K562 (cell line): Measurements from ENCODE around the gene KSR2. TPM values are rescaled to one million over a fixed set of nuclear protein-coding genes. Genes with fewer than 3 reads are reported as not detected.

ENCODE experiments used
- ATAC-seq: fragments of 200-7000 bp; cut with Tn5 transposase; 3 replicates; pipeline ENCODE4 v1.9.1; 2020; ENCODE audit warnings: moderate library complexity
- BruUV-seq: library from RNA; stranded (reverse); fragments of 400-500 nt; replicated peaks from 2 replicates; lab custom pipeline; 2021; lab: Mats Ljungman, UMichigan
- CTCF ChIA-PET: fragments of 300-600 bp; formaldehyde crosslinking; extraction: SDS; loops from one replicate; lab custom pipeline; 2021; ENCODE audit warnings: low intra/inter-chr PET ratio; lab: Yijun Ruan, JAX
- POLR2A ChIA-PET: fragments of 300-600, 350-650 bp; sonication (Branson Sonifier 250); formaldehyde crosslinking; extraction: SDS; loops from one replicate; lab custom pipeline; 2021; ENCODE audit warnings: antibody characterized with exemption, inconsistent platforms; lab: Yijun Ruan, JAX
- DNase-seq, 4 experiments: peaks; one replicate each; pipeline versions ENCODE4 v3.0.0 to v3.0.0-alpha.2; 2011 to 2018; ENCODE audit warnings: low spot score in 3 of 4, mixed read lengths in 3 of 4; ENCODE audit errors: extremely low read depth in 1 of 4
- FAIRE-seq: peaks from 2 replicates; lab custom pipeline; 2011; peaks lifted over from hg19 to GRCh38; lab: Jason Lieb, UNC
- H2AFZ ChIP-seq: 2 replicates; pipeline ENCODE4 v1.6.0; 2011; ENCODE audit warnings: low read depth, low read length, control low read depth, inconsistent platforms
- H3K27ac ChIP-seq: fragments of 200-600 bp; 3 replicates; pipeline ENCODE4 v1.8.0; 2011; ENCODE audit warnings: low read depth, mild to moderate bottlenecking, control low read depth, inconsistent platforms, low read length, moderate library complexity, mixed read lengths; ENCODE audit errors: extremely low read depth
- H3K27me3 ChIP-seq, 2 experiments: fragments of 300-600 bp in 1 of 2; 2 replicates in 1 of 2; 3 replicates in 1 of 2; pipeline versions ENCODE4 v1.6.0 to v1.8.0; 2011; ENCODE audit warnings: inconsistent platforms in 2 of 2, low read length in 2 of 2, mild to moderate bottlenecking in 1 of 2, mixed read lengths in 1 of 2, moderate library complexity in 1 of 2; ENCODE audit not compliant: control insufficient read depth in 2 of 2, insufficient read depth in 2 of 2
- H3K36me3 ChIP-seq: fragments of 300-600 bp; 3 replicates; pipeline ENCODE4 v1.8.0; 2011; ENCODE audit warnings: mild to moderate bottlenecking, low read length, inconsistent platforms; ENCODE audit not compliant: control insufficient read depth, insufficient read depth
- H3K4me1 ChIP-seq, 2 experiments: fragments of 200-600 bp in 1 of 2; replicated peaks in 1 of 2; 2 replicates in 1 of 2; 3 replicates in 1 of 2; pipeline versions ENCODE4 v1.5.1 to v1.8.0; 2011; ENCODE audit warnings: inconsistent platforms in 2 of 2, low read length in 2 of 2, mild to moderate bottlenecking in 1 of 2, mixed read lengths in 1 of 2, moderate library complexity in 1 of 2; ENCODE audit not compliant: control insufficient read depth in 2 of 2, insufficient read depth in 2 of 2
- H3K4me2 ChIP-seq: 2 replicates; pipeline ENCODE4 v1.6.1; 2011; ENCODE audit warnings: low read length, control low read depth, inconsistent platforms, mixed read lengths; ENCODE audit not compliant: insufficient read depth
- H3K4me3 ChIP-seq: fragments of 200-600 bp; sonication (generic), shearing (Covaris generic); 2 replicates; pipeline ENCODE4 v1.5.1; 2016; ENCODE audit warnings: control low read depth, inconsistent platforms
- H3K79me2 ChIP-seq: fragments of 200-600 bp; 3 replicates; pipeline ENCODE4 v1.8.0; 2011; ENCODE audit warnings: low read length, inconsistent platforms; ENCODE audit not compliant: control insufficient read depth, insufficient read depth
- H3K9ac ChIP-seq, 2 experiments: 2 replicates each; pipeline versions ENCODE4 v1.6.0 to v1.6.1; 2011; ENCODE audit warnings: low read depth in 2 of 2, low read length in 2 of 2, control low read depth in 1 of 2, inconsistent platforms in 1 of 2, mild to moderate bottlenecking in 1 of 2, mixed read lengths in 1 of 2; ENCODE audit not compliant: insufficient read depth in 1 of 2
- H3K9me1 ChIP-seq: one replicate; pipeline ENCODE4 v1.6.0; 2011; ENCODE audit warnings: inconsistent platforms, mild to moderate bottlenecking, low read length, moderate library complexity; ENCODE audit not compliant: control insufficient read depth, insufficient read depth
- H3K9me3 ChIP-seq: replicated peaks from 2 replicates; pipeline ENCODE4 v1.5.1; 2011; ENCODE audit warnings: low read depth, low read length, inconsistent platforms; ENCODE audit not compliant: control insufficient read depth, insufficient read depth
- H4K20me1 ChIP-seq: replicated peaks from 2 replicates; pipeline ENCODE4 v1.6.1; 2011; ENCODE audit warnings: low read length, inconsistent platforms, mixed read lengths; ENCODE audit not compliant: control insufficient read depth, insufficient read depth
- KAT8 ChIP-seq: fragments of 450-650 bp; IDR thresholded peaks from 2 replicates; pipeline ENCODE4 v1.6.1; 2016; ENCODE audit warnings: low read depth, mild to moderate bottlenecking
- MTA1 ChIP-seq: fragments of 450-650 bp; IDR thresholded peaks from 2 replicates; pipeline ENCODE4 v1.6.1; 2017; ENCODE audit warnings: borderline replicate concordance
- NCOA2 ChIP-seq, 2 experiments: fragments of 450-650 bp; IDR thresholded peaks; 2 replicates each; pipeline ENCODE4 v1.6.1; 2018; ENCODE audit warnings: mild to moderate bottlenecking in 2 of 2, moderate library complexity in 1 of 2; ENCODE audit not compliant: partially characterized antibody in 2 of 2
- POLR3A ChIP-seq: IDR thresholded peaks from 2 replicates; pipeline ENCODE4 v1.6.1; 2011; ENCODE audit warnings: borderline replicate concordance, mild to moderate bottlenecking, moderate library complexity; ENCODE audit not compliant: insufficient read length, insufficient read depth; ENCODE audit errors: extremely low read depth
- ZBTB7A ChIP-seq: IDR thresholded peaks from 2 replicates; pipeline ENCODE4 v1.6.1; 2011; ENCODE audit warnings: low read depth, mild to moderate bottlenecking, low read length, moderate library complexity, borderline replicate concordance; ENCODE audit not compliant: control insufficient read depth
- ZFP30 ChIP-seq: fragments of 250-450 bp; sonication (Bioruptor Pico); IDR thresholded peaks from 2 replicates; pipeline ENCODE4 v1.8.0; 2022; ENCODE audit warnings: moderate library complexity, mild to moderate bottlenecking, inconsistent platforms, borderline replicate concordance
- ZNF586 ChIP-seq: fragments of 450-650 bp; formaldehyde crosslinking; conservative IDR thresholded peaks from 2 replicates; pipeline ENCODE4 v1.4.0; 2020; ENCODE audit warnings: mild to moderate bottlenecking, moderate library complexity
- ZNF695 ChIP-seq: fragments of 450-650 bp; formaldehyde crosslinking; IDR thresholded peaks from 2 replicates; pipeline ENCODE4 v1.4.0; 2020; ENCODE audit warnings: mild to moderate bottlenecking, moderate library complexity
- WGBS: fragments of 100-300 bp; shearing (Covaris generic); methylation state at CpG from one replicate; pipeline ENCODE4 v1.1.6; 2016; ENCODE audit warnings: low coverage, mixed read lengths; ENCODE audit not compliant: insufficient coverage; ENCODE audit errors: missing lambda C conversion rate; 5-methylcytosine and 5-hydroxymethylcytosine counted together
- in situ Hi-C: fragments of 300-500 bp; cut with MboI; formaldehyde crosslinking; loops from 4 replicates; pipeline ENCODE4 v1.15.0; 2018; ENCODE audit warnings: inconsistent platforms, mixed read lengths
- intact Hi-C: fragments of 100-400 bp; cut with micrococcal nuclease; formaldehyde crosslinking; loops from 2 replicates; pipeline ENCODE4 v1.14.2; 2022
- polyA plus RNA-seq, 8 experiments: library from polyadenylated mRNA; depleted of rRNA in 4 of 8; stranded (reverse) in 5 of 8; unstranded in 3 of 8; fragments of >200 nt; fragmentation: Nextera tagmentation in 2 of 8; fragmentation: Illumina TruSeq in 1 of 8; extraction: Ambion mirVana in 2 of 8; extraction: Trizol in 1 of 8; gene quantifications; 2 replicates each; pipeline versions ENCODE4 v1.2.1 to v1.2.3, GENCODE V29; 2011 to 2014; ENCODE audit warnings: inconsistent platforms in 1 of 8, missing spikeins in 1 of 8
- total RNA-seq, 7 experiments: library from RNA; depleted of rRNA in 6 of 7; stranded (reverse); fragments of >200 nt in 6 of 7; fragmentation: Illumina TruSeq in 2 of 7; extraction: Trizol in 2 of 7; gene quantifications; 2 replicates each; pipeline versions ENCODE4 v1.2.1 to v1.2.3, GENCODE V29; 2011 to 2021; ENCODE audit warnings: low replicate concordance in 1 of 7

Gene KSR2
- total and polyA plus RNA-seq, 9 of the 15 experiments (the other 6 are each of a cell fraction or from before 2014, with no cell fraction given) = not detected

DNA sequence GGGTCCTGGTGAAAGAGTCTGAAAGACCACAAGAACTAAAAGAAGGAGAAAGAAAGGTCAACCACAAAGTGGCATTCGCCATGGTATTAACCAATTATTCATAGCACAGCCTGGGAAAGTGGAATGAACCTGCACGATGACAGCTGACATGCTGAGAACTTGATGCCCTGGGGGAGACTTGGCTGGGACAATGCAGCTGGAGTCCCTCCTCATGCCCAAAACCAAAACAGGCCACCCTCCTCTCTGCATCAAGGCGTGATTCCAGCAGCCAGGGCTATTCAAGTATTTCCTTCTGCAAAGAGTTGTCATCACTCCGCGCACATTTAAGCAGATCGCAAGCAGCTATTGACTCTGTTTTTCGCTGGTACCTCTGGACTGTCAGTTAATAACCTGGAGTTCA, 440.3 kb downstream of the KSR2 start:
- TF ChIP-seq MTA1 (no peak), ZNF586 (CRISPR knock-in tag) (no peak), ZNF695 (CRISPR knock-in tag) (no peak), POLR3A (no peak), KAT8 (no peak), NCOA2 (IDR thresholded peaks at IDR 0.05; ENCODE audit: partially characterized antibody in 2 of 2) (no peak), ZBTB7A (no peak), ZFP30 (no peak)
- no peak overlapping the region for H3K4me3 ChIP-seq
- BruUV-seq = no TSS peak
- H3K79me2 ChIP-seq = no peaks in the 10 kb centered on the region
- no peak overlapping the region for H3K27ac ChIP-seq
- ChIA-PET POLR2A (no interaction called here), CTCF (no interaction called here)
- DNase-seq (no peak), FAIRE-seq (no peak), ATAC-seq (no peak)
- no peaks in the 10 kb centered on the region for H3K9me3 ChIP-seq
- H3K36me3 ChIP-seq = no peaks in the 10 kb centered on the region
- in situ Hi-C loops (no loop called here), intact Hi-C loops (no loop called here)
- H2AFZ ChIP-seq = no peak overlapping the region
- peaks cover 2 to 18% of the 10 kb centered on the region in 2 experiments; a peak in 3 of 5 replicates for H3K27me3 ChIP-seq
- H3K4me2 ChIP-seq = no peak overlapping the region
- no peaks in the 10 kb centered on the region for H4K20me1 ChIP-seq
- no peaks in the 10 kb centered on the region for H3K4me1 ChIP-seq
- WGBS = 0% methylated on average over 7 of the region's 7 CpGs
- H3K9me1 ChIP-seq = no peaks in the 10 kb centered on the region
- no peak overlapping the region for H3K9ac ChIP-seq
